Nephron progenitor cell (in vitro differentiated cells): ENCODE measurements around the gene MYBL2.

Source experiments
- DNase-seq: peaks from one replicate; pipeline ENCODE4 v3.0.0; 2021
- H3K27ac Mint-ChIP-seq: 2 replicates; pipeline ENCODE4 v1.8.0; 2021; ENCODE audit warnings: mild to moderate bottlenecking, moderate library complexity, mixed read lengths
- H3K27me3 Mint-ChIP-seq: 2 replicates; pipeline ENCODE4 v1.8.0; 2021; ENCODE audit warnings: mild to moderate bottlenecking, low read depth, mixed read lengths; ENCODE audit not compliant: poor library complexity
- H3K36me3 Mint-ChIP-seq: 2 replicates; pipeline ENCODE4 v1.8.0; 2021; ENCODE audit warnings: low read depth, mixed read lengths
- H3K4me1 Mint-ChIP-seq: 2 replicates; pipeline ENCODE4 v1.8.0; 2021; ENCODE audit warnings: mixed read lengths
- H3K4me3 Mint-ChIP-seq: 2 replicates; pipeline ENCODE4 v1.8.0; 2021; ENCODE audit warnings: mild to moderate bottlenecking, moderate library complexity, mixed read lengths
- H3K9me3 Mint-ChIP-seq: 2 replicates; pipeline ENCODE4 v1.8.0; 2021; ENCODE audit warnings: mild to moderate bottlenecking, moderate library complexity, mixed read lengths
- TF ChIP-seq, protein P1 (sequence below): fragments of 200-600 bp; sonication (generic); IDR thresholded peaks from 2 replicates; pipeline ENCODE4 v1.5.0; 2021; ENCODE audit warnings: antibody characterized with exemption

Gene MYBL2

DNA sequence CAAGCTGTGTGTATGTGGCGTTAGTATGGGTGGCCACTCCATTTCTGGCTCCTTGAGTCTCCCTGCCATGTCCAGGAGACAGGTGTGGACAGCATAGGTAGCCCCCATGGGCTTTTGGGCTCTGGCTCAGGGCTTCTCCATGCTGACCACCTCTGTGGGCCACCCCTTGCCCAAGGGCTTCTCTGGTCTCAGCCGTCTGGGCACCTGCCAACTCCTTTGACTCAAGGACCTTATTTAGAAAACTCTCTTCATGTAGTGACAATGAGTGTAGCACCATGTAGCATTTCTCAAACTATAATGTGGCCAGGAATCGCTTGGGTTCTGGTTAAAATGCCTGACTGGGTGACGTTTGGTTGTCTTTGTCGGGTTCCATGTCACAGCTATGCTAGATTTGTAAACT lies 65.0 kb downstream of the MYBL2 start:
- TF ChIP-seq, protein P1, sequence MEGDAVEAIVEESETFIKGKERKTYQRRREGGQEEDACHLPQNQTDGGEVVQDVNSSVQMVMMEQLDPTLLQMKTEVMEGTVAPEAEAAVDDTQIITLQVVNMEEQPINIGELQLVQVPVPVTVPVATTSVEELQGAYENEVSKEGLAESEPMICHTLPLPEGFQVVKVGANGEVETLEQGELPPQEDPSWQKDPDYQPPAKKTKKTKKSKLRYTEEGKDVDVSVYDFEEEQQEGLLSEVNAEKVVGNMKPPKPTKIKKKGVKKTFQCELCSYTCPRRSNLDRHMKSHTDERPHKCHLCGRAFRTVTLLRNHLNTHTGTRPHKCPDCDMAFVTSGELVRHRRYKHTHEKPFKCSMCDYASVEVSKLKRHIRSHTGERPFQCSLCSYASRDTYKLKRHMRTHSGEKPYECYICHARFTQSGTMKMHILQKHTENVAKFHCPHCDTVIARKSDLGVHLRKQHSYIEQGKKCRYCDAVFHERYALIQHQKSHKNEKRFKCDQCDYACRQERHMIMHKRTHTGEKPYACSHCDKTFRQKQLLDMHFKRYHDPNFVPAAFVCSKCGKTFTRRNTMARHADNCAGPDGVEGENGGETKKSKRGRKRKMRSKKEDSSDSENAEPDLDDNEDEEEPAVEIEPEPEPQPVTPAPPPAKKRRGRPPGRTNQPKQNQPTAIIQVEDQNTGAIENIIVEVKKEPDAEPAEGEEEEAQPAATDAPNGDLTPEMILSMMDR, result no peak
- Mint-ChIP-seq H3K4me1 (peaks cover under 1% of the 10 kb centered on the region), H3K27ac (no peak overlapping the region), H3K27me3 (peaks cover 12% of the 10 kb centered on the region), H3K9me3 (no peaks in the 10 kb centered on the region), H3K4me3 (no peak overlapping the region), H3K36me3 (no peaks in the 10 kb centered on the region)
- DNase-seq, result no peak

DNA sequence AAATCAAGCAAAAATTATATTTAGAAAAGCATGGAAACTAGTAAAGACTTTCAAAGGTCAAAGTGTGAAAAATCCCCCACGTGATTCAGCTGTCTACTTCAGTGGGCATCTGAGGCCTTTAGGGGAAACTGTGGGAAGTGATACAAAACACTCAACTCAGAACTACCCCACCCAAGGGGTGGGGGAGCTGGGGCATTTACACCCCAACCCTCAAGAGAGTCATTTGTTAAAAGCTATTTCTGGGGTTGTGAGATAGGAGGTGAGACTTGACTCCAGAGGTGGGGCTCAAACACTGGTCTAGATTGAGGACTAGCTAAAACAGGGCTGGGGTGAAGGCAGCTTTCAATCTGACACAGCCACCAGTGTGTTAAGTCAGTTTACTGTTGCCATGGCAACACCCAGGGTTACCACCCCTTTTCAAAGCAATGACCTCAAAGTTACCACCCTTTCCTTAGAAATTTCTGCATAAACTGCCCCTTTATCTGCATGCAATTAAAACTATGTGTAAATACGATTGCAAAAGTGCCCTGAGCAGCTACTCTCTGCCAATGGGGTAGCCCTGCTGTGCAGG lies 69.8 kb downstream of the MYBL2 start:
- no peak for DNase-seq
- no peaks in the 10 kb centered on the region for H3K36me3 Mint-ChIP-seq
- peaks cover 5% of the 10 kb centered on the region for H3K27me3 Mint-ChIP-seq
- peaks cover 9% of the 10 kb centered on the region for H3K9me3 Mint-ChIP-seq
- no peak overlapping the region for H3K27ac Mint-ChIP-seq
- TF ChIP-seq, protein P1, result no peak
- no peak overlapping the region for H3K4me3 Mint-ChIP-seq
- peaks cover 8% of the 10 kb centered on the region for H3K4me1 Mint-ChIP-seq

DNA sequence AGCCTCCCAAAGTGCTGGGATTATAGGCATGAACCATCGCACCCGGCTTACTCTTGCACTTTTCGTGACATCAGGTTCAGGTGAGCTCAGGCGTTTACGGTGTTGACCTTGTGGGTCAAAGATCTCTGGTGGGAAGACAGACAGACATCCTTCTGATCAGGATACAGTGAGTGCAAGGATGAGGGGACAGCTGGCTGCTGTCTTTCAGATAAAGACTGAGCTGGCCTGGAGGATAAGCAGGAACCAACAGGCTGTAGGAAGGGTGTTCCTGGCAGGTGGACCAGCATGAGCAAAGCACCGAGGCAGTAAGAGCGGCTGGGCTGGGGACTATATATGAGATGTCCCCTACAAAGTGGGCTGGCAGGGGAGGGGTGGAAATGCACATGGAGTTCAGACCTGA lies 71.0 kb downstream of the MYBL2 start:
- peaks cover 9% of the 10 kb centered on the region for H3K9me3 Mint-ChIP-seq
- no peak for DNase-seq
- peaks cover 9% of the 10 kb centered on the region for H3K27me3 Mint-ChIP-seq
- H3K36me3 Mint-ChIP-seq, result no peaks in the 10 kb centered on the region
- TF ChIP-seq, protein P1, result no peak
- H3K27ac Mint-ChIP-seq, result no peak overlapping the region
- peaks cover 8% of the 10 kb centered on the region for H3K4me1 Mint-ChIP-seq
- H3K4me3 Mint-ChIP-seq, result no peak overlapping the region

DNA sequence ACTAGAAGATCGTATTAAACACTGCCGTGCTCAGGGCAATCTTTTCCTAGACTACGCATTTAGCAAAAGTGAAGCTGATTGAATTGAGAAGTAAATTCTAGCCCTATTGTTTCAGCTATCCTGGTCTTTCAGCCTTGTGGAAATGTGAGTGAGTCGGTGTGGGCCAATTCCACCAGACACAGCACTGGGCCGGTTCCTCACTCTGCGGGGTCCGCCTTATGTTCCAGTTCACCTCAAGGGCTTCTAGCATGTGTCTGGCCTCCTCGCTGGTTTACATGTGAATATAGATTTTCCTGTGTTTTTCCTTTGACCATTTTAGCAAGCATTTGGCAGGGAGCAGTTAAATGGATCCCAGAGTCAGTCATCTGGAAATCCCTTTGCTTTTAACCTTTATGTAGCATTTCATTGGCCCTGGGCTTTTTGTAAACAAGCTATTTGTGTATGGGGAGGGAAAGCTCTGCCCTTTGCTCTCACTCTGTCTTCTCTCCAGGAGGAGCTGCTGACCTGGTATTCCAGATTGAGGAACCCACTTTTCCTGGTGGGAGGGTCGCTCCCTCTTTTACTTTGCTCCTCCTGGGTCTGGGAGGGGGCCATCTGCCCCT lies 72.3 kb downstream of the MYBL2 start:
- Mint-ChIP-seq H3K4me1 (peaks cover 8% of the 10 kb centered on the region), H3K9me3 (peaks cover 9% of the 10 kb centered on the region), H3K27ac (no peak overlapping the region), H3K4me3 (no peak overlapping the region), H3K36me3 (no peaks in the 10 kb centered on the region), H3K27me3 (peaks cover 11% of the 10 kb centered on the region)
- TF ChIP-seq, protein P1, result no peak
- DNase-seq, result no peak

DNA sequence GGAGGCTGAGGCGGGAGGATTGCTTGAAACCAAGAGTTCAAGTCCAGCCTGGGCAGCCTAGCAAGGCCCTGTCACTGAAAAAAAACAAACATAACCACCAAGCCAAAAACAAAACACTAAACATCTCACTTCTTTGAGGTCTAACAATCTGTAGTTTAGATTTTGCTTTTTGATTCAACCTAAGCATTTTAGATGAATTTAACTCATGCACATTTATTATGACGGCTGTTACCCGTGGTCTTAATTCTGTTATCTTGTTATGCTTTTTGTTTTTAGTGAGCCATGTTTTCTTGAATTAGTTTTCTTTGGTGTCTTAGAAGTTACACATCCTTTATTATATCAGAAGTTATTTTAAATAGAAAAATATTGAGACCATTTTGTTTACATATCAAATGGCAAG lies 73.7 kb downstream of the MYBL2 start:
- TF ChIP-seq, protein P1, result no peak
- Mint-ChIP-seq H3K36me3 (no peaks in the 10 kb centered on the region), H3K27me3 (peaks cover 9% of the 10 kb centered on the region), H3K9me3 (peaks cover 9% of the 10 kb centered on the region), H3K4me3 (no peak overlapping the region), H3K4me1 (peaks cover 8% of the 10 kb centered on the region), H3K27ac (no peak overlapping the region)
- no peak for DNase-seq

DNA sequence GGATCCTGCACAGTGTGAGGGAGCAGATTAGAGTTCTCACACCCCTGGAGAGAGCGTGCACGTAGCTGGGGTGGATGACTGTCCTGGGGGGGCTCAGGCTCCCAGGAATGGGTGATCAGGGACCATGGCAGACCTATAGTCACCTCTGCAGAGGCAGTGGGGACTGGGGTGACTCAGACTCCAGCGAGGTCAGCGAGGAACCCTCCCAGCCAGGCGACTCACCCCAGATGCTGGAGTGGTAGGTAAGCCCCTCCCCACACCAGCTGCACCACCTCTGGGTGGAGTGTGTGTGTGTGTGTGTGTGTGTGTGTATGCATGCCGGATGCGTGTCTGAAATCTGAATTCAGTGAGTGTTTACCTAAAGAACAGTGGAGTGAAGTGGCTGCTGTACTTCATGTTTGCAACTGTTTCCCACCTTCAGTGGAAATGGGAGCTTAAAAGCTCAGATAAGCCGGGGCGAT lies 77.3 kb downstream of the MYBL2 start:
- Mint-ChIP-seq H3K27ac (no peak overlapping the region), H3K36me3 (no peaks in the 10 kb centered on the region), H3K9me3 (peaks cover 4% of the 10 kb centered on the region), H3K27me3 (peaks cover 9% of the 10 kb centered on the region), H3K4me1 (peaks cover 12% of the 10 kb centered on the region), H3K4me3 (no peak overlapping the region)
- TF ChIP-seq, protein P1, result no peak
- no peak for DNase-seq
